ENCODE data around the gene FATE1.

FATE1 gene

DNA sequence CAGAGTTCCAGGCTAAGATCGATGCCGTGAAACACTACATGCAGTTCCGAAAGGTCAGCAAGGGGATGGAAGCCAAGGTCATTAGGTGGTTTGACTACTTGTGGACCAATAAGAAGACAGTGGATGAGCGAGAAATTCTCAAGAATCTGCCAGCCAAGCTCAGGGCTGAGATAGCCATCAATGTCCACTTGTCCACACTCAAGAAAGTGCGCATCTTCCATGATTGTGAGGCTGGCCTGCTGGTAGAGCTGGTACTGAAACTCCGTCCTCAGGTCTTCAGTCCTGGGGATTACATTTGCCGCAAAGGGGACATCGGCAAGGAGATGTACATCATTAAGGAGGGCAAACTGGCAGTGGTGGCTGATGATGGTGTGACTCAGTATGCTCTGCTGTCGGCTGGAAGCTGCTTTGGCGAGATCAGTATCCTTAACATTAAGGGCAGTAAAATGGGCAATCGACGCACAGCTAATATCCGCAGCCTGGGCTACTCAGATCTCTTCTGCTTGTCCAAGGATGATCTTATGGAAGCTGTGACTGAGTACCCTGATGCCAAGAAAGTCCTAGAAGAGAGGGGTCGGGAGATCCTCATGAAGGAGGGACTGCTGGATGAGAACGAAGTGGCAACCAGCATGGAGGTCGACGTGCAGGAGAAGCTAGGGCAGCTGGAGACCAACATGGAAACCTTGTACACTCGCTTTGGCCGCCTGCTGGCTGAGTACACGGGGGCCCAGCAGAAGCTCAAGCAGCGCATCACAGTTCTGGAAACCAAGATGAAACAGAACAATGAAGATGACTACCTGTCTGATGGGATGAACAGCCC is 28.0 kb downstream of the FATE1 start:
- Histone ChIP-seq H3K27me3 (ENCODE audit: insufficient read depth, insufficient read length) (no peaks in the 10 kb centered on the region), H3K9ac (ENCODE audit: insufficient read length, low read depth) (no peak overlapping the region), H3K36me3 (ENCODE audit: insufficient read depth, insufficient read length, low read length) (no peaks in the 10 kb centered on the region), H3K4me3 (ENCODE audit: insufficient read length, low read depth) (no peak overlapping the region), H3K4me1 (ENCODE audit: insufficient read depth, insufficient read length) (no peaks in the 10 kb centered on the region), H3K9me3 (ENCODE audit: insufficient read depth, low read length) (no peaks in the 10 kb centered on the region)
- TF ChIP-seq YY1 (IDR thresholded peaks at IDR 0.05; ENCODE audit: insufficient read depth, insufficient read length) (no peak), ZNF274 (IDR thresholded peaks at IDR 0.05; ENCODE audit: low read depth, low read length) (no peak), SUZ12 (IDR thresholded peaks at IDR 0.05; ENCODE audit: extremely low read depth, insufficient read depth, insufficient read length) (no peak)
- DNase-seq (ENCODE audit: low read depth, low spot score), result no peak

DNA sequence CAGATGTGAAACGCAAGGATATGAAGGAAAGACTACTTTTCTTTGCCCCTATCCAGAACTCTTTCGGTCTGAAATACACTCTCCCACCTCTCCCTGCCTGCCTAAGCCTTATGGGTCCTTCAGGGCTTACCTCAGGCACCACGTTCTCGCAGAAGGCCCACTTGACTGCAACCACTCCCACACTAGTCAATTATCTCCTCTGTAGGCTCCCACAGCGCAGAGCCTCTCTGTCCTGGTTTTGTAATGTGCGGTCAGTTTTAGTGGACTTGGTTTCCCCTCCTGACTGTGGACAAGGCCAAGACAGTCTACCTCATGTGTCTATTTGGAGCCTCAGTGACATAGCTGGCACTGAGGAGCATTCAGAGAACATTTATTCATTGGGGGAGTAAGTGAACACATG is 29.8 kb downstream of the FATE1 start:
- H3K9ac ChIP-seq (ENCODE audit: insufficient read length, low read depth), result no peak overlapping the region
- H3K4me1 ChIP-seq (ENCODE audit: insufficient read depth, insufficient read length), result no peaks in the 10 kb centered on the region
- no peak overlapping the region for H3K4me3 ChIP-seq (ENCODE audit: insufficient read length, low read depth)
- H3K9me3 ChIP-seq (ENCODE audit: insufficient read depth, low read length), result no peaks in the 10 kb centered on the region
- DNase-seq (ENCODE audit: low read depth, low spot score), result no peak
- no peak for TF ChIP-seq SUZ12 (IDR thresholded peaks at IDR 0.05; ENCODE audit: extremely low read depth, insufficient read depth, insufficient read length)
- no peak for TF ChIP-seq ZNF274 (IDR thresholded peaks at IDR 0.05; ENCODE audit: low read depth, low read length)
- no peak for TF ChIP-seq YY1 (IDR thresholded peaks at IDR 0.05; ENCODE audit: insufficient read depth, insufficient read length)
- no peaks in the 10 kb centered on the region for H3K27me3 ChIP-seq (ENCODE audit: insufficient read depth, insufficient read length)
- H3K36me3 ChIP-seq (ENCODE audit: insufficient read depth, insufficient read length, low read length), result no peaks in the 10 kb centered on the region

DNA sequence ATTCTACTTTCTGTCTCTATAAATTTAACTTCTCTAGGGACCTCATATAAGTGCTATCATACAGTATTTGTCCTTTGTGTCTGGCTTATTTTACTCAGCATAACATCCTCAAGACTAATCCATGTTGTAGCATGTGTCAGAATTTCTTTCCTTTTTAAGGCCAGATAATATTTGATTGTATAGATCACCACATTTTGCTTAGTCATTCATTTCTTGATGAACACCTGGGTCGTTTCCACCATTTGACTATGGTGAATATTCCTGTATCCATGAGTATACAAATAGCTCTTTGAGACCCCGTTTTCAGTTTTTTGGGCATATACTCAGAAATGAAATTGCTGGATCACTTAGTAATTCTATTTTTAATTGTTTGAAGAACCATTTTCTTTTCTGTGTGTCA is 30.7 kb downstream of the FATE1 start:
- Histone ChIP-seq H3K4me3 (ENCODE audit: insufficient read length, low read depth) (no peak overlapping the region), H3K9me3 (ENCODE audit: insufficient read depth, low read length) (no peaks in the 10 kb centered on the region), H3K36me3 (ENCODE audit: insufficient read depth, insufficient read length, low read length) (no peaks in the 10 kb centered on the region), H3K4me1 (ENCODE audit: insufficient read depth, insufficient read length) (no peaks in the 10 kb centered on the region), H3K9ac (ENCODE audit: insufficient read length, low read depth) (no peak overlapping the region), H3K27me3 (ENCODE audit: insufficient read depth, insufficient read length) (no peaks in the 10 kb centered on the region)
- no peak for DNase-seq (ENCODE audit: low read depth, low spot score)
- TF ChIP-seq ZNF274 (IDR thresholded peaks at IDR 0.05; ENCODE audit: low read depth, low read length), result no peak

DNA sequence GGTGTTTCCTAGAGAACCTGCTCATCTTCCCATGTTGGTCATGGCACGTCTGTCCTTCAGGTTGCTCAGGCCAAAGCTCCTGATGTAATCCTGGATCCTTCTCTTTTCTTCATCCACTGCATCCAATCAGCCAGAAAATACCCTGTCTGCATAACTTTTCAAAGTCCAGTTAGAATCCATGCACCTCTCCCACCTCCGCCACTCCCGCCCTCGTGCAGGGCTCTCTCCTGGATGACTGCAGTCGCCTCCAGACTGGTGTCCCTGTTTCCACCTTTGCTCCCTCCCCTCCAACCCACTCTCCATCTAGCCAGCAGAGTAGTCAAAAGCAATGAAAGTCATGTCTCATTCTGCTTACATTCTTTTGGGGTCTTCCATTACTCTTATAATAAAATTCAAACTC is 34.7 kb downstream of the FATE1 start:
- TF ChIP-seq SUZ12 (IDR thresholded peaks at IDR 0.05; ENCODE audit: extremely low read depth, insufficient read depth, insufficient read length), result no peak
- Histone ChIP-seq H3K4me1 (ENCODE audit: insufficient read depth, insufficient read length) (no peaks in the 10 kb centered on the region), H3K9ac (ENCODE audit: insufficient read length, low read depth) (no peak overlapping the region), H3K36me3 (ENCODE audit: insufficient read depth, insufficient read length, low read length) (no peaks in the 10 kb centered on the region), H3K4me3 (ENCODE audit: insufficient read length, low read depth) (no peak overlapping the region), H3K9me3 (ENCODE audit: insufficient read depth, low read length) (no peaks in the 10 kb centered on the region), H3K27me3 (ENCODE audit: insufficient read depth, insufficient read length) (no peaks in the 10 kb centered on the region)
- DNase-seq (ENCODE audit: low read depth, low spot score), result no peak

DNA sequence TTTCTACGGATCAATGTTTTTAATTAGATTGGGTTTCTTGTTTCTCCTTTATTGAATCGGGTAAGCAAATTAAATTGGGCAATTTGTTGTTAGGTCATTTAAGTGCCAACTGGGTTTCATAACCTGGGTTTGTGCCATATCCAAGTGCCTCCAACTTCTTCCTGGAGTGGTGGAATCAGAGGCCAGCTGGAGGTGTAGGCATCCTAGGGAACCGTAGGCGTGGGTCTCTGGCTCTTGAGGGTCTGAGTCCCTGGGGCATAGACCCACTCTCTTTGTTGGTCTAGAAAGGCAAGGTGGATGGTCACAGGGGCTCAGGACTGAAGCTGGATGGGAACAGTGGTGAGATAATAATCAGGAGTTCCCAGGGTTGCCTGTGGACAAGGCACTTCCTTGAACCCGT is 37.0 kb downstream of the FATE1 start:
- Histone ChIP-seq H3K9me3 (ENCODE audit: insufficient read depth, low read length) (no peaks in the 10 kb centered on the region), H3K36me3 (ENCODE audit: insufficient read depth, insufficient read length, low read length) (no peaks in the 10 kb centered on the region), H3K27me3 (ENCODE audit: insufficient read depth, insufficient read length) (no peaks in the 10 kb centered on the region), H3K4me1 (ENCODE audit: insufficient read depth, insufficient read length) (no peaks in the 10 kb centered on the region), H3K4me3 (ENCODE audit: insufficient read length, low read depth) (no peak overlapping the region), H3K9ac (ENCODE audit: insufficient read length, low read depth) (no peak overlapping the region)
- TF ChIP-seq SUZ12 (IDR thresholded peaks at IDR 0.05; ENCODE audit: extremely low read depth, insufficient read depth, insufficient read length), result no peak
- no peak for TF ChIP-seq ZNF274 (IDR thresholded peaks at IDR 0.05; ENCODE audit: low read depth, low read length)
- no peak for TF ChIP-seq YY1 (IDR thresholded peaks at IDR 0.05; ENCODE audit: insufficient read depth, insufficient read length)
- no peak for DNase-seq (ENCODE audit: low read depth, low spot score)

DNA sequence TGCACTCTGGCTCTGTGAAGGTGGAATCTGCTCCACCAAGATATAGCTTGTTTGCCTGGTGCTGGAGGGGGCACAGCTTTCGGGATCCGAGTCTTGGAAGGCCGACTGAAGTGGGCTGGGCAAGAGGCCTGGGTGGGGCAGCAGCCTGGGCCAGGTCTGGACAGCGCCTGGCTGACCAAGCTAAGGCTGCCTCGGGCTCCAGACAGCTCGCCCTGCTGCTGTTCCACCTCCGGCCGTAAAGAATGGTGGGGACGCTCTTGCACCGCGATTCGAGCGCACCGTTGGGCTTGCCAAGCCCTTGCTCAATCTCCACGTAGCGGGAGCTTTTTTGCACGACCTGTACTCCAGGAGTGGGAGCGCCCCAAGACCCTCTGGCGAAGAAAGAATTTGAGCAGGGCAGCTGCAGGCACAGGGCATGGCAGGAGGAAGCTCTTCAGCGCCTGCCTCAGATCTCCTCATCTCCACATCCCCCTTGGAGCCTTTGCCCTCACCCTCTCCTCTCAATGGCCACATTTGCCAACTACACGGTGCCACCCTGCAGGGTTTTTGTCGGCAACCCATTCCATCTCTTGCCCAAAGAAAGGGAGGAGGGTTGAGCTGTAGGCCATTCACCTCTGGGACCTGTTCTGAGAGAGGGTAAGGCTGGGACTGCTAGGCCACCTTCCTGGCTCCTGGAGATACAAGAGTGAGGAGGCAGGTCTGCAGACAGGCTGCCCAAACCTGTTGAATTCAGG is 37.6 kb downstream of the FATE1 start:
- Histone ChIP-seq H3K9me3 (ENCODE audit: insufficient read depth, low read length) (no peaks in the 10 kb centered on the region), H3K27me3 (ENCODE audit: insufficient read depth, insufficient read length) (no peaks in the 10 kb centered on the region), H3K4me3 (ENCODE audit: insufficient read length, low read depth) (no peak overlapping the region), H3K36me3 (ENCODE audit: insufficient read depth, insufficient read length, low read length) (no peaks in the 10 kb centered on the region), H3K4me1 (ENCODE audit: insufficient read depth, insufficient read length) (no peaks in the 10 kb centered on the region), H3K9ac (ENCODE audit: insufficient read length, low read depth) (no peak overlapping the region)
- TF ChIP-seq SUZ12 (IDR thresholded peaks at IDR 0.05; ENCODE audit: extremely low read depth, insufficient read depth, insufficient read length) (no peak), YY1 (IDR thresholded peaks at IDR 0.05; ENCODE audit: insufficient read depth, insufficient read length) (no peak), ZNF274 (IDR thresholded peaks at IDR 0.05; ENCODE audit: low read depth, low read length) (no peak)
- DNase-seq (ENCODE audit: low read depth, low spot score), result no peak

DNA sequence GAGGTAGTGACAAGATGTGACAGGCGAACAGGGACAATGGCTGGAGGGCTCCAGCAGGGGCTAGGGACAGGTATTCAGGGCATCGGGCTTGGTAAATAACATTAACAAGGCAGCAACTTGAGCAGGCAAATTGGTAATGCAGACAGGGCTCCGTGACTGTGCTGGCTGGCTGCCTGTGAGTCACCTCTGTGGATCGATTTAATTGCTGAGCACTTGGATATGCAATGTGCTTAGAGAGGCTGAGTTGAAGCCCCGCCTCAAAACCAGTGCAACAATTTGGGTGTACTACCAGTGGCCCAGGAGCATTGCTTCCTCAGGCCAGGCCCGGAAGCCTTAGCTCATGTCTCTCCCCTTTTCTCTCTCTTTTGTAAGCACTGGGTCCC is 38.2 kb downstream of the FATE1 start:
- no peak overlapping the region for H3K9ac ChIP-seq (ENCODE audit: insufficient read length, low read depth)
- TF ChIP-seq ZNF274 (IDR thresholded peaks at IDR 0.05; ENCODE audit: low read depth, low read length) (no peak), YY1 (IDR thresholded peaks at IDR 0.05; ENCODE audit: insufficient read depth, insufficient read length) (no peak), SUZ12 (IDR thresholded peaks at IDR 0.05; ENCODE audit: extremely low read depth, insufficient read depth, insufficient read length) (no peak)
- no peak overlapping the region for H3K4me3 ChIP-seq (ENCODE audit: insufficient read length, low read depth)
- H3K27me3 ChIP-seq (ENCODE audit: insufficient read depth, insufficient read length), result no peaks in the 10 kb centered on the region
- H3K36me3 ChIP-seq (ENCODE audit: insufficient read depth, insufficient read length, low read length), result no peaks in the 10 kb centered on the region
- H3K4me1 ChIP-seq (ENCODE audit: insufficient read depth, insufficient read length), result no peaks in the 10 kb centered on the region
- H3K9me3 ChIP-seq (ENCODE audit: insufficient read depth, low read length), result no peaks in the 10 kb centered on the region
- DNase-seq (ENCODE audit: low read depth, low spot score), result no peak
